Activated naive CD8-positive, alpha-beta T cell treated with anti-CD3 and anti-CD28 coated beads, Interleukin-2, amount 50 U/mL, for 24 hours (primary cell): ENCODE data around the gene SYCP2.

Source experiments
- ATAC-seq: fragments of 150-1000 bp; cut with Tn5 transposase; one replicate; pipeline ENCODE4 v1.10.0; 2021
- DNase-seq: peaks from one replicate; pipeline ENCODE4 v3.0.0; 2021
- H3K27ac Mint-ChIP-seq: one replicate; pipeline ENCODE4 v1.8.0; 2021; ENCODE audit warnings: mild to moderate bottlenecking, mixed read lengths
- H3K27me3 Mint-ChIP-seq: one replicate; pipeline ENCODE4 v1.8.0; 2021; ENCODE audit warnings: mixed read lengths
- H3K36me3 Mint-ChIP-seq: one replicate; pipeline ENCODE4 v1.8.0; 2021; ENCODE audit warnings: low read depth, mixed read lengths
- H3K4me1 Mint-ChIP-seq: one replicate; pipeline ENCODE4 v1.8.0; 2021; ENCODE audit warnings: mixed read lengths
- H3K4me3 Mint-ChIP-seq: one replicate; pipeline ENCODE4 v1.8.0; 2021; ENCODE audit warnings: mild to moderate bottlenecking, moderate library complexity, mixed read lengths
- H3K9me3 Mint-ChIP-seq: one replicate; pipeline ENCODE4 v1.8.0; 2021; ENCODE audit warnings: mixed read lengths

SYCP2 gene

GRCh38 chr20:59948828-59949720, 15.6 kb upstream of the SYCP2 start:
- no peak for DNase-seq
- peaks cover 10% of the 10 kb centered on the region for H3K36me3 Mint-ChIP-seq
- no peaks in the 10 kb centered on the region for H3K27me3 Mint-ChIP-seq
- H3K27ac Mint-ChIP-seq: peak overlapping the region; percentile 70
- no peak overlapping the region for H3K4me3 Mint-ChIP-seq
- H3K4me1 Mint-ChIP-seq: peaks cover 20% of the 10 kb centered on the region
- ATAC-seq: no peak
- H3K9me3 Mint-ChIP-seq: no peaks in the 10 kb centered on the region

- ATAC-seq (no peak), DNase-seq (no peak)
- H3K27me3 Mint-ChIP-seq: no peaks in the 10 kb centered on the region
- H3K4me3 Mint-ChIP-seq: no peak overlapping the region
- H3K27ac Mint-ChIP-seq: no peak overlapping the region
- H3K9me3 Mint-ChIP-seq: no peaks in the 10 kb centered on the region
- H3K36me3 Mint-ChIP-seq: peaks cover 12% of the 10 kb centered on the region
- peaks cover 20% of the 10 kb centered on the region for H3K4me1 Mint-ChIP-seq
These were observed 14.8 kb upstream of the SYCP2 start for GRCh38 chr20:59948212-59948611.

- ATAC-seq (no peak), DNase-seq (no peak)
- no peaks in the 10 kb centered on the region for H3K27me3 Mint-ChIP-seq
- peaks cover 12% of the 10 kb centered on the region for H3K36me3 Mint-ChIP-seq
- no peaks in the 10 kb centered on the region for H3K9me3 Mint-ChIP-seq
- H3K4me3 Mint-ChIP-seq: no peak overlapping the region
- H3K27ac Mint-ChIP-seq: no peak overlapping the region
- H3K4me1 Mint-ChIP-seq: peaks cover 20% of the 10 kb centered on the region
These were observed 13.9 kb upstream of the SYCP2 start for GRCh38 chr20:59947376-59947775.

- no peaks in the 10 kb centered on the region for H3K9me3 Mint-ChIP-seq
- no peak overlapping the region for H3K27ac Mint-ChIP-seq
- ATAC-seq (no peak), DNase-seq (no peak)
- peaks cover 15% of the 10 kb centered on the region for H3K36me3 Mint-ChIP-seq
- peaks cover 32% of the 10 kb centered on the region for H3K4me1 Mint-ChIP-seq
- no peaks in the 10 kb centered on the region for H3K27me3 Mint-ChIP-seq
- no peak overlapping the region for H3K4me3 Mint-ChIP-seq
These were observed 12.3 kb upstream of the SYCP2 start for GRCh38 chr20:59945731-59946130.

GRCh38 chr20:59945175-59945574, 11.7 kb upstream of the SYCP2 start:
- DNase-seq: no peak
- Mint-ChIP-seq H3K36me3 (peaks cover 15% of the 10 kb centered on the region), H3K4me1 (peaks cover 32% of the 10 kb centered on the region), H3K9me3 (no peaks in the 10 kb centered on the region), H3K27ac (no peak overlapping the region), H3K27me3 (no peaks in the 10 kb centered on the region), H3K4me3 (no peak overlapping the region)
- no peak for ATAC-seq

- no peaks in the 10 kb centered on the region for H3K9me3 Mint-ChIP-seq
- peaks cover 32% of the 10 kb centered on the region for H3K4me1 Mint-ChIP-seq
- H3K27me3 Mint-ChIP-seq: no peaks in the 10 kb centered on the region
- peaks cover 15% of the 10 kb centered on the region for H3K36me3 Mint-ChIP-seq
- ATAC-seq (no peak), DNase-seq (no peak)
- H3K4me3 Mint-ChIP-seq: no peak overlapping the region
- H3K27ac Mint-ChIP-seq: no peak overlapping the region
These were observed 11.3 kb upstream of the SYCP2 start for GRCh38 chr20:59944726-59945125.

GRCh38 chr20:59942245-59942644, 8.8 kb upstream of the SYCP2 start:
- Mint-ChIP-seq H3K36me3 (peaks cover 23% of the 10 kb centered on the region), H3K27ac (no peak overlapping the region), H3K9me3 (no peaks in the 10 kb centered on the region), H3K4me1 (peaks cover 33% of the 10 kb centered on the region), H3K27me3 (no peaks in the 10 kb centered on the region), H3K4me3 (no peak overlapping the region)
- ATAC-seq: no peak
- DNase-seq: no peak

- no peak for ATAC-seq
These were observed 7.5 kb upstream of the SYCP2 start for GRCh38 chr20:59940956-59941294.

GRCh38 chr20:59940129-59940955, 6.9 kb upstream of the SYCP2 start, which contains the start of the genes FAM217B and PPP1R3D:
Gene FAM217B (plus strand): TSS chr20:59940389. CDS start chr20:59943944, 3,555 bp downstream.
Gene PPP1R3D (minus strand): TSS chr20:59940305. CDS start chr20:59939931, 374 bp downstream.
- peak within 1 kb of the TSS; percentile 96 for H3K4me3 Mint-ChIP-seq
- H3K27ac Mint-ChIP-seq: peak within 1 kb of the TSS; percentile 98
- peaks cover 20% of the 10 kb centered on the region for H3K36me3 Mint-ChIP-seq
- no peaks in the 10 kb centered on the region for H3K27me3 Mint-ChIP-seq
- ATAC-seq: peak; percentile 97
- peak; percentile 94 for DNase-seq
- no peaks in the 10 kb centered on the region for H3K9me3 Mint-ChIP-seq
- H3K4me1 Mint-ChIP-seq: peaks cover 32% of the 10 kb centered on the region

More at GRCh38 chr20:59940956-59941294, 7.5 kb upstream of the SYCP2 start:
- H3K27me3 Mint-ChIP-seq: no peaks in the 10 kb centered on the region
- H3K36me3 Mint-ChIP-seq: peaks cover 23% of the 10 kb centered on the region
- peak overlapping the region; percentile 98 for H3K27ac Mint-ChIP-seq
- peaks cover 34% of the 10 kb centered on the region for H3K4me1 Mint-ChIP-seq
- H3K9me3 Mint-ChIP-seq: no peaks in the 10 kb centered on the region
- no peak for DNase-seq
- H3K4me3 Mint-ChIP-seq: peak overlapping the region; percentile 96

- H3K4me3 Mint-ChIP-seq: peak overlapping the region; percentile 96
- DNase-seq: no peak
- H3K27me3 Mint-ChIP-seq: no peaks in the 10 kb centered on the region
- peaks cover 31% of the 10 kb centered on the region for H3K4me1 Mint-ChIP-seq
- no peaks in the 10 kb centered on the region for H3K9me3 Mint-ChIP-seq
- ATAC-seq: peak; percentile 24
- H3K36me3 Mint-ChIP-seq: peaks cover 19% of the 10 kb centered on the region
- peak overlapping the region; percentile 69 for H3K27ac Mint-ChIP-seq
These were observed 6.4 kb upstream of the SYCP2 start for GRCh38 chr20:59939879-59940128.

- Mint-ChIP-seq H3K27me3 (no peaks in the 10 kb centered on the region), H3K36me3 (peaks cover 15% of the 10 kb centered on the region), H3K4me3 (peak overlapping the region; percentile 96), H3K9me3 (no peaks in the 10 kb centered on the region), H3K4me1 (peaks cover 30% of the 10 kb centered on the region), H3K27ac (no peak overlapping the region)
- no peak for ATAC-seq
- peak; percentile 6 for DNase-seq
These were observed 5.8 kb upstream of the SYCP2 start for GRCh38 chr20:59939052-59939878.

GRCh38 chr20:59938696-59939051, 5.2 kb upstream of the SYCP2 start:
- no peak overlapping the region for H3K27ac Mint-ChIP-seq
- H3K36me3 Mint-ChIP-seq: peaks cover 11% of the 10 kb centered on the region
- H3K4me1 Mint-ChIP-seq: peaks cover 32% of the 10 kb centered on the region
- ATAC-seq (no peak), DNase-seq (no peak)
- H3K27me3 Mint-ChIP-seq: no peaks in the 10 kb centered on the region
- no peaks in the 10 kb centered on the region for H3K9me3 Mint-ChIP-seq
- peak overlapping the region; percentile 78 for H3K4me3 Mint-ChIP-seq

GRCh38 chr20:59938221-59938620, 4.8 kb upstream of the SYCP2 start:
- Mint-ChIP-seq H3K27me3 (no peaks in the 10 kb centered on the region), H3K4me1 (peaks cover 32% of the 10 kb centered on the region), H3K4me3 (peak overlapping the region; percentile 78), H3K27ac (no peak overlapping the region), H3K36me3 (peaks cover 11% of the 10 kb centered on the region), H3K9me3 (no peaks in the 10 kb centered on the region)
- ATAC-seq (no peak), DNase-seq (no peak)

- H3K36me3 Mint-ChIP-seq: peaks cover 8% of the 10 kb centered on the region
- H3K4me3 Mint-ChIP-seq: no peak overlapping the region
- peaks cover 32% of the 10 kb centered on the region for H3K4me1 Mint-ChIP-seq
- H3K27me3 Mint-ChIP-seq: no peaks in the 10 kb centered on the region
- no peak for ATAC-seq
- H3K9me3 Mint-ChIP-seq: no peaks in the 10 kb centered on the region
- no peak overlapping the region for H3K27ac Mint-ChIP-seq
- no peak for DNase-seq
These were observed 3.7 kb upstream of the SYCP2 start for GRCh38 chr20:59937150-59937549.
